Osteocyte (in vitro differentiated cells): ENCODE data around the gene CTIF. TPM values are rescaled to one million over a fixed set of nuclear protein-coding genes. Genes with fewer than 3 reads are reported as not detected.

Experiments used
- DNase-seq: peaks from one replicate; pipeline ENCODE4 v3.0.0; 2021; ENCODE audit warnings: mixed read lengths; ENCODE audit not compliant: unreplicated experiment; ENCODE audit errors: extremely low spot score
- H3K27ac Mint-ChIP-seq: one replicate; pipeline ENCODE4 v1.8.0; 2021; ENCODE audit warnings: mild to moderate bottlenecking, mixed read lengths; ENCODE audit not compliant: unreplicated experiment
- H3K27me3 Mint-ChIP-seq: one replicate; pipeline ENCODE4 v1.8.0; 2021; ENCODE audit warnings: mixed read lengths; ENCODE audit not compliant: unreplicated experiment
- H3K36me3 Mint-ChIP-seq: one replicate; pipeline ENCODE4 v1.8.0; 2021; ENCODE audit warnings: mixed read lengths; ENCODE audit not compliant: unreplicated experiment
- H3K4me1 Mint-ChIP-seq: one replicate; pipeline ENCODE4 v1.8.0; 2021; ENCODE audit warnings: mixed read lengths; ENCODE audit not compliant: unreplicated experiment
- H3K4me3 Mint-ChIP-seq: one replicate; pipeline ENCODE4 v1.8.0; 2021; ENCODE audit warnings: mild to moderate bottlenecking, moderate library complexity, mixed read lengths; ENCODE audit not compliant: unreplicated experiment
- H3K9me3 Mint-ChIP-seq: one replicate; pipeline ENCODE4 v1.8.0; 2021; ENCODE audit warnings: mixed read lengths; ENCODE audit not compliant: unreplicated experiment
- CTCF ChIP-seq: fragments of 200-600 bp; sonication (generic); IDR thresholded peaks from 2 replicates; pipeline ENCODE4 v1.5.0; 2021; ENCODE audit warnings: antibody characterized with exemption, mild to moderate bottlenecking, moderate library complexity
- total RNA-seq: library from RNA; stranded (reverse); gene quantifications from 2 replicates; pipeline ENCODE4 v1.2.1, GENCODE V29; 2021

CTIF gene
- total RNA-seq, 1 donor from 2014 or later = 172 TPM

DNA sequence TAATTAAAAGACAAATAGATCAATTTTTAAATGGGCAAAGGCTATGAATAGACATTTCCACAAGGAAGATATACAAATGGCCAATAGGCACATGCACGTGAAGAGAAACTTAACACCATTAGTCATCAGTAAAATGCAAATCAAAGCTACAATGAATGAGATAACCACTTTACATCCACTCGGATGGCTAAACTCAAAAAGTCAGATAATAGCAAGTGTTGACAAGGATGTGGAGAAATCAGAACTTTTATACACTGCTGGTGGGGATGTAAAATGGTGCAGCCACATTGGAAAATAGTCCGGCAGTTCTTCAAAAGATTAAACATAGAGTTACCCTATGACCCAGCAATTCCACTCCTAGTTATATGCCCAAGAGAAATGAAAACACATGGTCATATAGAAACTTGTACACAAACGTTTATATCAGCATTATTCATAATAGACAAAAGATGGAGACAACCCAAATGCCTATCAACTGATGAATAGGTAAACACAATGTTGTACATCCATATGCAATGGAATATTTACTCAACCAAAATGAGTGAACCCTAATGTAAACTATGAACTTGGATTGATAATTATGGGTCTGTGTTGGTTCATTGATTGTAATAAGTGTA, 360.8 kb downstream of the CTIF start:
- Mint-ChIP-seq H3K9me3 (peaks cover 7% of the 10 kb centered on the region), H3K27me3 (no peaks in the 10 kb centered on the region), H3K36me3 (peaks cover 5% of the 10 kb centered on the region), H3K4me3 (no peak overlapping the region), H3K27ac (no peak overlapping the region), H3K4me1 (peaks cover 42% of the 10 kb centered on the region)
- DNase-seq = no peak
- TF ChIP-seq CTCF = no peak

- Mint-ChIP-seq H3K27ac (no peak overlapping the region), H3K4me1 (peaks cover 40% of the 10 kb centered on the region), H3K36me3 (peaks cover 8% of the 10 kb centered on the region), H3K4me3 (no peak overlapping the region), H3K9me3 (peaks cover 13% of the 10 kb centered on the region), H3K27me3 (no peaks in the 10 kb centered on the region)
- TF ChIP-seq CTCF = no peak
- no peak for DNase-seq
These were observed 361.6 kb downstream of the CTIF start for GRCh38 chr18:48900469-48900868.

GRCh38 chr18:48901145-48902022, 362.6 kb downstream of the CTIF start:
- Mint-ChIP-seq H3K27me3 (no peaks in the 10 kb centered on the region), H3K27ac (peak overlapping the region; percentile 99), H3K36me3 (peaks cover 9% of the 10 kb centered on the region), H3K9me3 (peaks cover 14% of the 10 kb centered on the region), H3K4me1 (peaks cover 43% of the 10 kb centered on the region), H3K4me3 (no peak overlapping the region)
- no peak for DNase-seq
- no peak for TF ChIP-seq CTCF

DNA sequence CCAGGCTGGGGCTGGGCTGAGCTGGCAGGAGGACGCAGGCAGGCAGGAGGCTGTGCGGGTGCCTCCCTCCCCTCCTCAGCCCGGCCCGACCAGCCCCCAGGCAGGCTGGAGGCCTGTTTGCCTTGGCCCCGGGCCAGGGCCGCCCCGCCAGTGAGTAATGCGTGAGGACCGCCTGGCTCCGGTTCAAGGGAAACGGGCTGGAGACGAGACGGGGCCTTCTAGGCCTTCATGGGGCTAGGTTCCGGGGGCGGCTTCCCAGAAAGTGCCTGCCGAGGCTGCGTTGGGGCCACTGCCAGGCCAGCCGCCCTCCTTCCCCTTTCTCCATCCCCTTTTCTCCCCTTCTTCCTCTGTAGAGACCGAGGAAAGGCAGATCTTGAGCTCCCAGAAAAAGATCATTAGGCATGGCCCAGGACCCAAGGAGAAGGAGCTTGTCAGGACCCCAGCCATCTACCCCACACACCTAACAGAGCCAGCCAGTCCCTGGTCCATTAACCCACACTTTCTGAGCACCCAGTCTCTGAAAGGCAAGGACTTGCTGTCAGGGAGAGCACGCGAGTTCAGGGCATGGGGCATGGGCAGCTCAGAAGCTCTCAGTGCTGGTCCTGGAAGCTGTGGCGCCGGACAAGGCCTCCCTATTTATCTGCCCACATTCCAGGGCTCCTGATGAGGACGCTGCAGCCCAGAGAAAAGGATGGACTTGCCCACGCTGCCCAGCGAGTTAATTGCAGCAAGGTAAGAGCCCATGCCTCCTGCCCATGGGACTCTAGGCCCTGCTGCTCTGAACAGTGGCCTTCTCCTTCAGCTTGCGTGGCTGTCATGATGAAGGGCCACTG, 363.4 kb downstream of the CTIF start:
- Mint-ChIP-seq H3K4me1 (peaks cover 39% of the 10 kb centered on the region), H3K27ac (peak overlapping the region; percentile 99), H3K9me3 (peaks cover 14% of the 10 kb centered on the region), H3K4me3 (no peak overlapping the region), H3K27me3 (no peaks in the 10 kb centered on the region), H3K36me3 (peaks cover 9% of the 10 kb centered on the region)
- DNase-seq = peak; percentile 97
- no peak for TF ChIP-seq CTCF
